GM18867 (cell line): Measurements from ENCODE around the gene ATG4B.

Experiments used
- ATAC-seq: cut with Tn5 transposase; IDR thresholded peaks from one replicate; pipeline ENCODE4 v1.9.1; 2021; ENCODE audit warnings: mild to moderate bottlenecking, moderate library complexity; ENCODE audit not compliant: unreplicated experiment

The ATG4B gene

DNA sequence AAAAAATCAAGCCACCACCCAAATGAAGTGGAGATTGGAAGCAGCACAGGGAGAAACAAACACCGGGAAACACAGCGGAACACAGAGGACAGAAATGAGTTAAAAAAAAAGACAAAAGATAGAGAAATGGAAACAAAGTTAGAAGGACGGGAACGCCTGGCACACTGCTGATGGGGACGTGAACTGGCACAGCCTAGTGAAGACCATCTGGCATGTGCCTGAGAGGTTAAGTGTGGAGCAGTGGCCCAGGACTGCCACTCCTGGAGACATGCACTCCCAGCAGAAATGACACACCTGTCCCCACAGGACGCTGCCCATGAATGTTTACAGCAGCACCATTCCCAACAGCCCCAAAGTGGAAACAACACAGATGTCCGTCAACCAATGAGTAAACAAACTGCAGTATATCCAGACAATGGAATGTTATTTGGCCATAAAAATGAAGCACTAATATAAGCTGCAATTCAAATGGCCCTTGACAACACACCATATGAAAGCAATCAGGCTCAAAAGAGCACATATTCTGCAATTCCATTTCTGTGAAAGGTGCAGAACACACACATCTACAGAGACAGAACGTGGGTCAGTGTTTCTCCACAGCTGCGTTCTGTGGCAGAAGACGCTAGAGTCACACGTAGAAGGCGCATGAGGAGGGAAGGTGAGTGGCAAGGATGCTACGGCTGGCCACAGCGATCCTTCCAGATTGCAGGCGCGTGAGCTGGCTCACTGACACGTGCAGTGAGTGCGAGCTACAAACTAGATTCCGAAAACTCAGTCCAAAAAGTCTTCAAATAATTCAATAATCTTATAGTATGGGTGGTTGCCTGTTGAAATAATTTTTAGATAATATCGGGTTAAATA is 25.1 kb upstream of the ATG4B start:
- no peak for ATAC-seq

DNA sequence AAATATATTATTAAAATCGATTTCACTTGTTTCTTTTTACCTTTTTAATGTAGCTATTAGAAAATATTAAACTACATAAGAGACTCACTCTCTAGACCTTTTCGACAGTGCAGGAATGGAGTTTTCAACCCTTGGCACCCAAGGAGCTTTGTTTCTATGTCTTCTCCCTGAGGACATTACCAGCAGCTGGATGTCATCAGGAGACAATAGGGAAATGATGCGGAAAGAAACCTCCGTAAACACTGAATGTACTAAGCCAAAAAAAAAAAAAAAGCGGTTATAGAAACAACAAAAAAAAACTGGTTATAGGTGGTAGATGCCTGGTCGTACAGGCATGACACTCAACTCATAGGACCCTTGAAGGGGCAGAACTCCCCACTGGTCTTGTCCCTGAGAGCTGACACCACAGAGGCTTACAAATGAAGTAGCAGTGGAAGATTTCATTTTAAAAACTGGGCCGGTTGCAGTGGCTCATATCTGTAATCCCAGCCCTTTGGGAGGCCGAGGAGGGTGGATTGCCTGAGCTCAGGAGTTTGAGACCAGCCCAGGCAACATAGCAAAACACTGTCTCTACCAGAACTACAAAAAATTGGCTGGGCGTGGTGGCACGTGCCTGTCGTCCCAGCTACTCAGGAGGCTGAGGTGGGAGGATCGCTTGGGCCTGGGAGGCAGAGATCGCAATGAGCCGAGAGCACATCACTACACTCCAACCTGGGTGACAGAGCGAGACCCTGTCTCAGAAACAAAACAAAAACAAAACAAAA is 24.3 kb upstream of the ATG4B start:
- ATAC-seq: no peak

DNA sequence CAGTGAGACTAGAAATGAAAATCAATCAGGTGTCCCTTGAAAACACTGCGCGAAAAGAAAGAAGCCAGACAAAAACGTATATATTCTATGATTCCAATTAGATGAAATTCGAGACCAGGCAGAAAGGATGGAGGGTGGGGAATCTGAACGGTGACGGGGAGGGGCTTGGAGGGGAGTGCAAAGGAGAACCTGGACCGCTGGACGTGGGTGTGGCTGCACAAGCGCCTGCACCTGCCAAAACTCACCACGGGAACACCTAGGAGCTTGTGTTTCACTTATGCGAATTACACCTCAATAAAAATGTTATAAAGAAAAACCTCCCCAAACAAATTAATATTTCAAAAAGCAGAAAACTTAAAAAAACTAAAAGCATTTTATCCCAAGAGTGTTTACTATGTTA is 22.5 kb upstream of the ATG4B start:
- no peak for ATAC-seq

- no peak for ATAC-seq
Measured at GRCh38 chr2:241615522-241616052, 21.9 kb upstream of the ATG4B start.

- ATAC-seq: no peak
Measured at GRCh38 chr2:241616168-241617125, 21.0 kb upstream of the ATG4B start.

GRCh38 chr2:241617431-241618154 is 19.9 kb upstream of the ATG4B start:
- no peak for ATAC-seq

DNA sequence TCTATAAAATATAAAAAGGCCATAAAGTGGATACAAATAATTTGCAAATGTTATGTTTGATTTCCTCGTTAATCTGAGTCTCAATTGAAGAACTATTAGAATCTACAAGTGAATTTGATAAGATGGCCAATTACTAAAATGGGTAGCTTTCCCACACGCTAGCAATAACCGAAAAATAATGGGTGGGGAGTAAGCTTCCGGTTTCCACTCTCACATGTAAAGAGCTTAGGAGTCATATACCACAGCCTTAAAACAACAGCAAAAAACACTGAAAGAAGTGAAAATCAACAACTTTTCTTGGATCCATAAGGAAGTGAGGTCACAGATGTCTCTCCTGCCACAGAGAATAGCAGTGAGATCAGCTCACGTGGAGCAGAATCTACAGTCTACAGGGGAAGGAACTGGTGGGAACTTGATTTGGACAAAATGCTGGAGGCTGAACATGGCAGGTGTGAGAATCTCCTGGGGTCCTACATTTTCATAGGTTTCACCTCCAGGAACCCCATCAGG is 19.1 kb upstream of the ATG4B start:
- no peak for ATAC-seq

DNA sequence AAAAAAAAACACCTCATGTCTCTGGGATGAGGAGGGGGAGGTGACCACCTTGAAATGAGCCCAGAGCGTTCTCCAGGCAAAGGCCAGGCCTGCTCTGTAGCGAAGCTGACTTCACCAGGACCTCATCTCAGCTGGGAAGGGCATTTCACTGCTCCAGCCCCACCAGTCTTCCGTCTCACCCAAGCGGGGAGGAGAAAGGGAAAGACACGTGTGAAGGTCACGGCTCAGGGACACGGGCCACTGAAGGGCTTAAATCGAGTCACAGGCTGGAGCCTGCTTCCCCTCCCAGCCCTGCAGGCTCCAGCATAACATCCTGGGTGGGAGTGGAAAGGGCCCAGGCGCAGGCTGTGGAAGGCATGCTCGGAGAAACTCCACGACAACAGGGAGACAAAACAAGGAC is 18.7 kb upstream of the ATG4B start:
- no peak for ATAC-seq

GRCh38 chr2:241619597-241620418 is 17.7 kb upstream of the ATG4B start:
- ATAC-seq: no peak

DNA sequence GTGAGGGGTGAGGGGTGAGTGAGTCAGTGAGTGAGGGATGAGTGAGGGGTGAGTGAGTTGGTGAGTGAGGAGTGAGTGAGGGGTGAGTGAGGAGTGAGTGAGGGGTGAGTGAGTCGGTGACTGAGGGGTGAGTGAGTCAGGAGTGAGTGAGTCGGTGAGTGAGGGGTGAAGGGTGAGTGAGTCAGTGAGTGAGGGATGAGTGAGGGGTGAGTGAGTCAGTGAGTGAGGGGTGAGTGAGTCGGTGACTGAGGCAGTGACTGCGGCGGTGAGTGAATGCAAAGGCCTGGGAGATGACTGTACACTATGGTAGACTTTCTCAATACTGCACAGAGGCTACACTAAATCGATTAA is 17.1 kb upstream of the ATG4B start:
- ATAC-seq: no peak

- no peak for ATAC-seq
Measured at GRCh38 chr2:241627675-241628074, 9.8 kb upstream of the ATG4B start.

- no peak for ATAC-seq
Measured at GRCh38 chr2:241629762-241630435, 7.6 kb upstream of the ATG4B start.

DNA sequence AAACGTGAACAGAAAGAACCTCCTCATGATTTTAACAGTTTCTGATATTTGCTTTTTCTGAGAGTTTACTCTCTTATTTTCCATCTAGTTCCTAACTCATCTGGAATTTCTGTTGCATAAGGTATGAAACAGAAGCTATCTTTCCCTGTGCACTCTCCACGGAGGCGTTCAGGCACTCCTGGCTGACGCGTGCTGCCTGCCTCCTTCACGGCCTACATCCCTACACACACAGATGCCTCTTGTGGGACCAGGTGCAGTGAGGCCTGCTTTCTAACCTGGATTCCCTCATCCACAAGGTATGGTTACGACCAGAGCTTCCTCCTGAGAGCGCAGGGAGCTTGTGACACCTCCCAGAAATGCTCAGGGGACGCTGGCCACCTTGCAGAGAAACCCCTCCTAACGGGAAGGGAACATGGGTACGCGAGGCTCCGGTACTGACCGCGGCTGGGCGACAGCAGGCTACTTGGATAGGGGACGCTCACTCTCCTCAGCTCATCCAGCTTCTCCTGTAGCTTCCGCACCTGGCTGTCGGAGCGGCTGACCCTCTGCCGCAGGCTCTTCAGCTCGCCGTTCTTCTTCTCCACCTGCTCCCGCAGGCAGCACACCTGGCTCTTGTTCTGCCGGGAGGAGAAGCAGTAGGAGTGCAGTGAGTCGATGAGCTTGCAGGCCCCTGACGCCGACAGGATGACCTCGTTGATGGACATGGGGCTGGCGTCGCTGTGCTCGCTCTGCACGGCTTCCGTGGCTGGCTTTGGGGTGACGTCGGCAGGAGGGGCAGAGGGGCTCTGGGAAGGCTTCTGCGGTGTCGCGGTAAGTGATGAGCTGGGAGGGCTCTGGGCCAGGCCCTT is 4.8 kb upstream of the ATG4B start:
- ATAC-seq: no peak

DNA sequence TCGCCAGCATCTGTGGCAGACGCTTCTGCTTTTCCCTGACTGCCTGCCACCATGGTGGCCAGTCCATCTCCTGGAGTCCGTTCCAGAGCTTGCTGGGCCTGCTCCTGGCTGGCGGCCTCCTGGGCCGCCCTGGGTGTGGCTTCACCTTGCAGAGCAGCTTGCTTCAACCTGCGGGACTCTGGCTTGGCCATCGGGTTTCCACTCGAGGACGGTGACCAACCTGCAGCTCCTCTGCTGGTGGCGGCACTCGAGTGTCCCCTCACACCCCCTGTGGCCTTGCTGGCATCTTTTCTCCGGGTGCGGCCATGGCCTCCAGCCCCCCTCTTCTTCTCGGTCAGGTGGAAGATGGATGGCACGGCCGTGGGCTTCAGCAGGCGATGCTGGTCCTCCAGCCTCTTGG is 3.9 kb upstream of the ATG4B start:
- no peak for ATAC-seq

GRCh38 chr2:241635756-241636155 is 1.7 kb upstream of the ATG4B start:
- ATAC-seq: no peak

DNA sequence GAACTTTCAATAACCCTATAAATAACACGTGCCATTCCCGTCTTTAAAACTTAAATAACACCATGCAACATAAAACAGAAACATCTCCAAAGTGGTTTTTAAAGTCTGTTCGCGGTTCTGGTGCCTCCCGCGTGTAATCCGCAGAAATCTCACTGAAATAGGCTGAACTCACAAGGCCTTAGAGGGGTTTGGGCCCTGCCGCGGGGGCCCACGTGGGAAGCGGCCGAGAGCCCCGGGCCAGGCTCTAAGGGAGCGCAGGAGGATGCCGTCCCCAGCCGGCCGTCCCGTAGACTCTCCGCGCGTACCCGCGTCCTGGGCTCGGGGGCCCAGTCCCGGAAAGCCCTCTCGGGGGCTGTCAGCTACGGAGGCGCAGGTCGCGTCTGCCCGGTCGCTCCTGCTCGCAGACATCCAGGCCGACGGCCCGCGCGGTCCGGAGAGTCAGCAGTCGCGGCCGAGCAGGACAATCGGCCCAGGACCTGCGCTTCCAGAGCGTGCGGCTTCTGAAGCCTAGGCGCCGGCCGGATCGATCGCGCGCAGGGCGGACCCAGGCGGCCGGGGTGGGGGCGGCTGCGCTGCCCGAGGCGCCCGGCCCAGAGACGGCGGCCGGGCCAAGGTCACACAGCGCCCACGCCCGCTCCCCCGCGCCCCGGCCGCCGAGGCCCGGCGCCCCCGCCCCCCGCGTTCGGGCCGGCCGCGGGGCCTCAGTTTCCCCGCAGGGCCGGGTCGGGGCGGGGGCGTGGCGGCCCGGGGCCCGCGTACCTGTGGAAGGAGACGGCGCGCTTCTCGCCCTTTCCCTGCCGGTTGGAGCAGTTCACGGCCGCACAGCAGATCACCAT is 1.1 kb upstream of the ATG4B start:
- ATAC-seq: peak; percentile 30
